ENCODE results near the gene ADO.

- TF ChIP-seq EZH2 (IDR thresholded peaks at IDR 0.05) (no peak), POLR2AphosphoS5 (IDR thresholded peaks at IDR 0.05; ENCODE audit: borderline replicate concordance, low read depth, low read length) (no peak; the same call in 1 of the 2 replicates)
Measured at GRCh38 chr10:62816076-62816330, 11.5 kb downstream of the ADO start.
